Measurements from ENCODE around the gene PZP.
A peak's percentile ranks its signal among the peaks of the same experiment; 100 is the strongest.

Gene PZP

GRCh38 chr12:9132008-9132535 lies 76.1 kb downstream of the PZP start:
- no peak overlapping the region for H3K14ac ChIP-seq (ENCODE audit: low read length)
- peaks cover 0 to 2% of the 10 kb centered on the region in 2 donors for H3K4me1 ChIP-seq (ENCODE audit: control insufficient read depth in 2 of 2, insufficient read depth in 1 of 2, low read depth in 1 of 2, low read length in 2 of 2)
- H3K36me3 ChIP-seq (replicated peaks in 1 of 2; ENCODE audit: control insufficient read depth in 2 of 2, insufficient read depth in 2 of 2, low read length in 2 of 2) = no peaks in the 10 kb centered on the region
- no peak overlapping the region for H4K8ac ChIP-seq (ENCODE audit: low read depth, low read length)
- H2BK15ac ChIP-seq (ENCODE audit: low read length) = no peak overlapping the region
- no peak overlapping the region for H3K18ac ChIP-seq (ENCODE audit: low read length)
- no peak for DNase-seq (ENCODE audit: low spot score)
- no peaks in the 10 kb centered on the region for H3K27me3 ChIP-seq (ENCODE audit: control insufficient read depth in 3 of 3, insufficient read depth in 3 of 3, low read depth in 1 of 3, low read length in 3 of 3)
- WGBS, 2 donors (ENCODE audit: extremely low coverage in 2 of 2, insufficient read length in 2 of 2, insufficient replicate concordance in 1 of 2) = no CpG with 5 or more reads among the region's 1 CpG
- no peak overlapping the region for H3K27ac ChIP-seq (replicated peaks; ENCODE audit: low read length)
- no peak overlapping the region for H3K23ac ChIP-seq (ENCODE audit: low read depth, low read length, poor library complexity)
- no peak overlapping the region for H4K91ac ChIP-seq (ENCODE audit: low read depth, low read length, poor library complexity)
- peaks cover 5 to 34% of the 10 kb centered on the region in 2 donors for H3K9me3 ChIP-seq (replicated peaks in 1 of 2; ENCODE audit: control insufficient read depth in 2 of 2, insufficient read depth in 1 of 2, low read depth in 1 of 2, low read length in 2 of 2)
- no peak overlapping the region for H2AK5ac ChIP-seq (ENCODE audit: low read depth, low read length)
- no peak overlapping the region for H2BK120ac ChIP-seq (ENCODE audit: low read depth, low read length)
- no peaks in the 10 kb centered on the region for H3K79me1 ChIP-seq (ENCODE audit: low read depth, low read length)
- no peak overlapping the region for H3K9ac ChIP-seq (ENCODE audit: low read depth, low read length, poor library complexity)
- H3K4me2 ChIP-seq (ENCODE audit: insufficient read depth, low read length, poor library complexity, severe bottlenecking) = no peak overlapping the region
- no peak overlapping the region for H2AFZ ChIP-seq (ENCODE audit: low read length)
- no peak overlapping the region for H3K4me3 ChIP-seq (ENCODE audit: low read length in 2 of 2)
- H2BK5ac ChIP-seq (ENCODE audit: low read length) = no peak overlapping the region
- no peak overlapping the region for H2BK12ac ChIP-seq (ENCODE audit: low read length)
- H3K4ac ChIP-seq (ENCODE audit: low read length) = no peak overlapping the region

GRCh38 chr12:9130244-9130643 lies 78.0 kb downstream of the PZP start:
- H3K36me3 ChIP-seq (replicated peaks in 1 of 2; ENCODE audit: control insufficient read depth in 2 of 2, insufficient read depth in 2 of 2, low read length in 2 of 2) = no peaks in the 10 kb centered on the region
- no peak overlapping the region for H4K91ac ChIP-seq (ENCODE audit: low read depth, low read length, poor library complexity)
- no peak overlapping the region for H3K4me3 ChIP-seq (ENCODE audit: low read length in 2 of 2)
- H3K4me2 ChIP-seq (ENCODE audit: insufficient read depth, low read length, poor library complexity, severe bottlenecking) = no peak overlapping the region
- no peak overlapping the region for H3K18ac ChIP-seq (ENCODE audit: low read length)
- DNase-seq (ENCODE audit: low spot score) = no peak
- peaks cover 5 to 32% of the 10 kb centered on the region in 2 donors for H3K9me3 ChIP-seq (replicated peaks in 1 of 2; ENCODE audit: control insufficient read depth in 2 of 2, insufficient read depth in 1 of 2, low read depth in 1 of 2, low read length in 2 of 2)
- H2BK5ac ChIP-seq (ENCODE audit: low read length) = no peak overlapping the region
- no peak overlapping the region for H3K27ac ChIP-seq (replicated peaks; ENCODE audit: low read length)
- no peak overlapping the region for H2AFZ ChIP-seq (ENCODE audit: low read length)
- no peaks in the 10 kb centered on the region for H3K79me1 ChIP-seq (ENCODE audit: low read depth, low read length)
- no peaks in the 10 kb centered on the region for H3K27me3 ChIP-seq (ENCODE audit: control insufficient read depth in 3 of 3, insufficient read depth in 3 of 3, low read depth in 1 of 3, low read length in 3 of 3)
- H3K4ac ChIP-seq (ENCODE audit: low read length) = no peak overlapping the region
- H2BK120ac ChIP-seq (ENCODE audit: low read depth, low read length) = no peak overlapping the region
- WGBS, 2 donors (ENCODE audit: extremely low coverage in 2 of 2, insufficient read length in 2 of 2, insufficient replicate concordance in 1 of 2) = no CpG with 5 or more reads among the region's 2 CpGs
- no peak overlapping the region for H3K9ac ChIP-seq (ENCODE audit: low read depth, low read length, poor library complexity)
- no peak overlapping the region for H2AK5ac ChIP-seq (ENCODE audit: low read depth, low read length)
- no peak overlapping the region for H3K23ac ChIP-seq (ENCODE audit: low read depth, low read length, poor library complexity)
- H3K4me1 ChIP-seq (ENCODE audit: control insufficient read depth in 2 of 2, insufficient read depth in 1 of 2, low read depth in 1 of 2, low read length in 2 of 2) = no peaks in the 10 kb centered on the region
- no peak overlapping the region for H2BK15ac ChIP-seq (ENCODE audit: low read length)
- no peak overlapping the region for H3K14ac ChIP-seq (ENCODE audit: low read length)
- no peak overlapping the region for H4K8ac ChIP-seq (ENCODE audit: low read depth, low read length)
- no peak overlapping the region for H2BK12ac ChIP-seq (ENCODE audit: low read length)

- WGBS, 2 donors (ENCODE audit: extremely low coverage in 2 of 2, insufficient read length in 2 of 2, insufficient replicate concordance in 1 of 2) = no CpG with 5 or more reads among the region's 36 CpGs
These were observed 80.1 kb downstream of the PZP start for GRCh38 chr12:9127936-9128663.

GRCh38 chr12:9127484-9127883 lies 80.7 kb downstream of the PZP start:
- H2AFZ ChIP-seq (ENCODE audit: low read length) = no peak overlapping the region
- no peak for DNase-seq (ENCODE audit: low spot score)
- no peaks in the 10 kb centered on the region for H3K4me1 ChIP-seq (ENCODE audit: control insufficient read depth in 2 of 2, insufficient read depth in 1 of 2, low read depth in 1 of 2, low read length in 2 of 2)
- H2AK5ac ChIP-seq (ENCODE audit: low read depth, low read length) = peak overlapping the region; percentile 56
- no peaks in the 10 kb centered on the region for H3K36me3 ChIP-seq (replicated peaks in 1 of 2; ENCODE audit: control insufficient read depth in 2 of 2, insufficient read depth in 2 of 2, low read length in 2 of 2)
- H3K4me2 ChIP-seq (ENCODE audit: insufficient read depth, low read length, poor library complexity, severe bottlenecking) = no peak overlapping the region
- no peak overlapping the region for H4K91ac ChIP-seq (ENCODE audit: low read depth, low read length, poor library complexity)
- H3K4me3 ChIP-seq (ENCODE audit: low read length in 2 of 2) = no peak overlapping the region
- H3K4ac ChIP-seq (ENCODE audit: low read length) = no peak overlapping the region
- no peak overlapping the region for H4K8ac ChIP-seq (ENCODE audit: low read depth, low read length)
- no peak overlapping the region for H2BK15ac ChIP-seq (ENCODE audit: low read length)
- peak overlapping the region; percentile 44 for H3K9ac ChIP-seq (ENCODE audit: low read depth, low read length, poor library complexity)
- peak overlapping the region; percentile 27 for H3K18ac ChIP-seq (ENCODE audit: low read length)
- H3K9me3 ChIP-seq (replicated peaks in 1 of 2; ENCODE audit: control insufficient read depth in 2 of 2, insufficient read depth in 1 of 2, low read depth in 1 of 2, low read length in 2 of 2) = peaks cover 6 to 40% of the 10 kb centered on the region in 2 donors
- peak overlapping the region; percentile 31 for H3K14ac ChIP-seq (ENCODE audit: low read length)
- no peak overlapping the region for H2BK12ac ChIP-seq (ENCODE audit: low read length)
- H3K27me3 ChIP-seq (ENCODE audit: control insufficient read depth in 3 of 3, insufficient read depth in 3 of 3, low read depth in 1 of 3, low read length in 3 of 3) = no peaks in the 10 kb centered on the region
- no peak overlapping the region for H2BK5ac ChIP-seq (ENCODE audit: low read length)
- no peak overlapping the region for H3K27ac ChIP-seq (replicated peaks; ENCODE audit: low read length)
- H3K79me1 ChIP-seq (ENCODE audit: low read depth, low read length) = no peaks in the 10 kb centered on the region
- no peak overlapping the region for H2BK120ac ChIP-seq (ENCODE audit: low read depth, low read length)
- H3K23ac ChIP-seq (ENCODE audit: low read depth, low read length, poor library complexity) = no peak overlapping the region
- WGBS, 2 donors (ENCODE audit: extremely low coverage in 2 of 2, insufficient read length in 2 of 2, insufficient replicate concordance in 1 of 2) = no CpG with 5 or more reads among the region's 21 CpGs

More at GRCh38 chr12:9127936-9128663, 80.1 kb downstream of the PZP start:
- Histone ChIP-seq H3K9me3 (replicated peaks in 1 of 2; ENCODE audit: control insufficient read depth in 2 of 2, insufficient read depth in 1 of 2, low read depth in 1 of 2, low read length in 2 of 2) (peaks cover 6 to 40% of the 10 kb centered on the region in 2 donors), H3K14ac (ENCODE audit: low read length) (peak overlapping the region; percentile 56), H3K79me1 (ENCODE audit: low read depth, low read length) (no peaks in the 10 kb centered on the region), H3K36me3 (replicated peaks in 1 of 2; ENCODE audit: control insufficient read depth in 2 of 2, insufficient read depth in 2 of 2, low read length in 2 of 2) (no peaks in the 10 kb centered on the region), H3K4me3 (ENCODE audit: low read length in 2 of 2) (no peak overlapping the region), H3K4me2 (ENCODE audit: insufficient read depth, low read length, poor library complexity, severe bottlenecking) (no peak overlapping the region), H2BK5ac (ENCODE audit: low read length) (no peak overlapping the region), H3K27ac (replicated peaks; ENCODE audit: low read length) (no peak overlapping the region), H3K4ac (ENCODE audit: low read length) (no peak overlapping the region), H3K4me1 (ENCODE audit: control insufficient read depth in 2 of 2, insufficient read depth in 1 of 2, low read depth in 1 of 2, low read length in 2 of 2) (no peaks in the 10 kb centered on the region), H3K23ac (ENCODE audit: low read depth, low read length, poor library complexity) (no peak overlapping the region), H2BK12ac (ENCODE audit: low read length) (no peak overlapping the region), H4K8ac (ENCODE audit: low read depth, low read length) (no peak overlapping the region), H2AK5ac (ENCODE audit: low read depth, low read length) (peak overlapping the region; percentile 28), H4K91ac (ENCODE audit: low read depth, low read length, poor library complexity) (no peak overlapping the region), H2BK120ac (ENCODE audit: low read depth, low read length) (no peak overlapping the region), H3K9ac (ENCODE audit: low read depth, low read length, poor library complexity) (no peak overlapping the region), H3K18ac (ENCODE audit: low read length) (peak overlapping the region; percentile 15), H3K27me3 (ENCODE audit: control insufficient read depth in 3 of 3, insufficient read depth in 3 of 3, low read depth in 1 of 3, low read length in 3 of 3) (no peaks in the 10 kb centered on the region), H2BK15ac (ENCODE audit: low read length) (no peak overlapping the region), H2AFZ (ENCODE audit: low read length) (no peak overlapping the region)
- DNase-seq (ENCODE audit: low spot score) = no peak

All from neuronal stem cell (in vitro differentiated cells).